HCT116 (cell line): Measurements from ENCODE around the gene COA8. TPM values are rescaled to one million over a fixed set of nuclear protein-coding genes. Genes with fewer than 3 reads are reported as not detected.

Experiments used
- ATAC-seq: fragments of 200-7000 bp; cut with Tn5 transposase; 2 replicates; pipeline ENCODE4 v1.9.1; 2020; ENCODE audit warnings: mild to moderate bottlenecking, moderate library complexity
- BruUV-seq: library from RNA; stranded (reverse); fragments of 400-500 nt; replicated peaks from 2 replicates; lab custom pipeline; 2021; lab: Mats Ljungman, UMichigan
- CTCF ChIA-PET: fragments of 300-600 bp; sonication (Branson Sonifier 250); formaldehyde crosslinking; loops from one replicate; lab custom pipeline; 2021; ENCODE audit warnings: antibody characterized with exemption; lab: Charles Lee
- POLR2A ChIA-PET: fragments of 300-600, 350-600 bp; sonication (Branson Sonifier 250); formaldehyde crosslinking; loops from one replicate; lab custom pipeline; 2021; ENCODE audit warnings: antibody characterized with exemption; lab: Charles Lee
- RAD21 ChIA-PET, 2 experiments: fragments of 300-600 bp; sonication (Branson Sonifier 250); formaldehyde crosslinking; loops; one replicate each; lab custom pipeline; 2023; ENCODE audit warnings: low total read pairs in 2 of 2; ENCODE audit not compliant: uncharacterized antibody in 2 of 2, unreplicated experiment in 2 of 2, low non-redundant PET in 1 of 2; lab: Charles Lee
- DNase-seq: peaks from one replicate; pipeline ENCODE4 v3.0.0-alpha.2; 2010; ENCODE audit warnings: low read depth, low spot score
- H2AFZ ChIP-seq: fragments of 200-600 bp; shearing (Covaris generic), sonication (generic); 2 replicates; pipeline ENCODE4 v1.6.1; 2017; ENCODE audit warnings: low read depth, mixed run types, mixed read lengths, antibody characterized with exemption, low read length; ENCODE audit not compliant: poor library complexity, severe bottlenecking
- H3K27ac ChIP-seq: 2 replicates; pipeline ENCODE4 v1.5.1; 2012; ENCODE audit warnings: low read depth, low read length
- H3K27me3 ChIP-seq: fragments of 200-600 bp; sonication (generic); 2 replicates; pipeline ENCODE4 v1.6.1; 2016; ENCODE audit warnings: mixed run types, low read length, mixed read lengths; ENCODE audit not compliant: insufficient read depth
- H3K36me3 ChIP-seq, 2 experiments: fragments of 200-500 bp in 1 of 2; fragments of 200-600 bp in 1 of 2; sonication (Bioruptor generic) in 1 of 2; sonication (generic) in 1 of 2; 2 replicates each; pipeline versions ENCODE4 v1.5.1 to v1.6.1; 2014 to 2016; ENCODE audit warnings: low read length in 2 of 2, inconsistent platforms in 1 of 2, mixed read lengths in 1 of 2, mixed run types in 1 of 2; ENCODE audit not compliant: insufficient read depth in 2 of 2, control insufficient read depth in 1 of 2
- H3K4me1 ChIP-seq, 2 experiments: fragments of 200-600 bp in 1 of 2; sonication (generic) in 1 of 2; 2 replicates each; pipeline versions ENCODE4 v1.5.1 to v1.6.1; 2012 to 2017; ENCODE audit warnings: low read length in 2 of 2, inconsistent platforms in 1 of 2, mild to moderate bottlenecking in 1 of 2, mixed read lengths in 1 of 2, mixed run types in 1 of 2, moderate library complexity in 1 of 2; ENCODE audit not compliant: insufficient read depth in 2 of 2, control insufficient read depth in 1 of 2
- H3K4me2 ChIP-seq: fragments of 200-600 bp; sonication (generic); 2 replicates; pipeline ENCODE4 v1.6.1; 2017; ENCODE audit warnings: mixed run types, low read length, mixed read lengths
- H3K4me3 ChIP-seq, 2 experiments: fragments of 200-600 bp in 1 of 2; sonication (generic) in 1 of 2; replicated peaks in 1 of 2; 2 replicates each; pipeline ENCODE4 v1.5.1; 2011 to 2016; ENCODE audit warnings: low read length in 2 of 2, control low read depth in 1 of 2, low read depth in 1 of 2, mild to moderate bottlenecking in 1 of 2, mixed read lengths in 1 of 2, mixed run types in 1 of 2
- H3K79me2 ChIP-seq: fragments of 200-600 bp; sonication (generic); 2 replicates; pipeline ENCODE4 v1.6.1; 2017; ENCODE audit warnings: mild to moderate bottlenecking, mixed run types, low read length, moderate library complexity, mixed read lengths; ENCODE audit not compliant: insufficient read depth
- H3K9ac ChIP-seq: fragments of 200-600 bp; sonication (generic); 2 replicates; pipeline ENCODE4 v1.6.1; 2016; ENCODE audit warnings: low read length, mixed read lengths
- H3K9me2 ChIP-seq: fragments of 200-600 bp; sonication (generic), shearing (Covaris generic); 2 replicates; pipeline ENCODE4 v1.6.1; 2017; ENCODE audit warnings: mixed run types, mild to moderate bottlenecking, moderate library complexity; ENCODE audit not compliant: insufficient read depth
- H3K9me3 ChIP-seq, 2 experiments: fragments of 200-500 bp in 1 of 2; fragments of 200-600 bp in 1 of 2; sonication (Bioruptor generic) in 1 of 2; sonication (generic) in 1 of 2; 2 replicates each; pipeline ENCODE4 v1.6.1; 2014 to 2017; ENCODE audit warnings: low read length in 2 of 2, mixed read lengths in 2 of 2, inconsistent platforms in 1 of 2, low read depth in 1 of 2, mild to moderate bottlenecking in 1 of 2, mixed run types in 1 of 2, moderate library complexity in 1 of 2; ENCODE audit not compliant: control insufficient read depth in 1 of 2, insufficient read depth in 1 of 2
- H4K20me1 ChIP-seq: fragments of 200-600 bp; sonication (generic), shearing (Covaris generic); 2 replicates; pipeline ENCODE4 v1.6.1; 2017; ENCODE audit warnings: mixed run types, mild to moderate bottlenecking, moderate library complexity; ENCODE audit not compliant: insufficient read depth
- CBX3 ChIP-seq: IDR thresholded peaks from 2 replicates; pipeline ENCODE4 v1.6.1; 2012; ENCODE audit warnings: low read depth
- CEBPB ChIP-seq: IDR thresholded peaks from 2 replicates; pipeline ENCODE4 v1.6.1; 2012; ENCODE audit warnings: low read depth
- EGR1 ChIP-seq: IDR thresholded peaks from 2 replicates; pipeline ENCODE4 v1.6.1; 2012; ENCODE audit warnings: low read depth
- ELF1 ChIP-seq: IDR thresholded peaks from 2 replicates; pipeline ENCODE4 v1.6.1; 2012; ENCODE audit warnings: low read depth, borderline replicate concordance
- EZH2 ChIP-seq: fragments of 200-600 bp; sonication (generic); IDR thresholded peaks from 2 replicates; pipeline ENCODE4 v1.6.1; 2017; ENCODE audit warnings: antibody characterized with exemption, mixed run types
- RAD21 ChIP-seq: IDR thresholded peaks from 2 replicates; pipeline ENCODE4 v1.6.1; 2012; ENCODE audit warnings: low read depth, mild to moderate bottlenecking
- SIN3A ChIP-seq: IDR thresholded peaks from 2 replicates; pipeline ENCODE4 v1.6.1; 2012; ENCODE audit warnings: low read depth
- SP1 ChIP-seq: IDR thresholded peaks from 2 replicates; pipeline ENCODE4 v1.6.1; 2012; ENCODE audit warnings: low read depth
- ZFX ChIP-seq: fragments of 450-650 bp; IDR thresholded peaks from 2 replicates; pipeline ENCODE4 v1.6.1; 2017
- ZNF274 ChIP-seq: fragments of 200-500 bp; sonication (Bioruptor generic); IDR thresholded peaks from 2 replicates; pipeline ENCODE4 v1.6.1; 2014; ENCODE audit warnings: mild to moderate bottlenecking, low read depth, low read length, inconsistent platforms
- intact Hi-C: fragments of 100-400 bp; cut with micrococcal nuclease; formaldehyde crosslinking; loops from 2 replicates; pipeline ENCODE4 v1.10.0; 2022
- total RNA-seq: library from RNA; stranded (reverse); gene quantifications from one replicate; pipeline ENCODE4 v1.2.1, GENCODE V29; 2021; ENCODE audit not compliant: unreplicated experiment
- TF ChIP-seq, protein P1 (sequence below): IDR thresholded peaks from 2 replicates; pipeline ENCODE4 v1.6.1; 2011; ENCODE audit warnings: mild to moderate bottlenecking, low read length, moderate library complexity; ENCODE audit not compliant: insufficient replicate concordance; ENCODE audit errors: extremely low read depth
- TF ChIP-seq, protein P2 (sequence below): IDR thresholded peaks from 2 replicates; pipeline ENCODE4 v1.6.1; 2012; ENCODE audit warnings: low read depth
- TF ChIP-seq, protein P3 (sequence below): IDR thresholded peaks from 2 replicates; pipeline ENCODE4 v1.6.1; 2012
- TF ChIP-seq, protein P4 (sequence below): IDR thresholded peaks from 2 replicates; pipeline ENCODE4 v1.6.1; 2012

COA8 gene
- total RNA-seq, 1 experiment from 2014 or later = 29.4 TPM

DNA sequence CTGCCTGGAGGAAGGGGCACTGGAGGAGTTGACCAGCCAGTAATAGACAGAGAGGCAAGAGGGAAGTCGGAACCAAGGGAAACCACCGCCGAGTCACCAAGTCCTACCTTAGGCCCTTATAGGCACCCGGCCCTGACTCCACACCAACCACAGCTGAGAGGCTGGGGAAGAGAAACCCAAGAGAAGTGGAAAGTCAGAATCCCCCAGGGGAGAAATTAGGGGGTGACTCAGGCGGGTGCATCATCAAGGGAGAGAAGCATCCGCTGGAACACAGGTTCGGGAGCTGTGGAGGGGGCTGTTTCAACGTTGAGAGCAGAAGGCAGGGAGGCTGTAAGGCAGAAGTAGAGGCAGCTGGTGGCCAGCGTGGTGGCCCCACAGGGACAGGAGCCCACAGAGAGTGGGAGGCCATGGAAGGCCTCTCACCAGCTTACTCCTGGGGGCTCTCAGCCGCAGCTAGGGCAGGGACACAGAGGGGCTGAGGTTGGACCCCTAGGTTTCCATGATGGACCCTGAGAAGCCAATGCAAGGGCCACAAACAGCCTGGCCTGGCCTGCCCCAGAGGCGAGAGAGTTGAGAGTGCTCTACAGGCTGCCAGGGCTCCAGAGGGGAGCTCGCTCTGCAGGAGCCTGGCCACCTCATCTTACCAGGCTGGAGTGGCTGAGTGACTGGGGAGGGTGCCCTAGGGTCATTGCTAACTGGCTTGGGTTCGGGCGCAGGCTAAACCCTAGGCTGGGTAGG, 35.2 kb upstream of the COA8 start:
- intact Hi-C loops = no loop called here
- H3K9me2 ChIP-seq = no peaks in the 10 kb centered on the region
- TF ChIP-seq RAD21 (no peak), SIN3A (no peak), ELF1 (no peak), CBX3 (no peak), ZFX (no peak), CEBPB (no peak), EZH2 (no peak), EGR1 (no peak), ZNF274 (no peak), SP1 (no peak)
- TF ChIP-seq, protein P1, sequence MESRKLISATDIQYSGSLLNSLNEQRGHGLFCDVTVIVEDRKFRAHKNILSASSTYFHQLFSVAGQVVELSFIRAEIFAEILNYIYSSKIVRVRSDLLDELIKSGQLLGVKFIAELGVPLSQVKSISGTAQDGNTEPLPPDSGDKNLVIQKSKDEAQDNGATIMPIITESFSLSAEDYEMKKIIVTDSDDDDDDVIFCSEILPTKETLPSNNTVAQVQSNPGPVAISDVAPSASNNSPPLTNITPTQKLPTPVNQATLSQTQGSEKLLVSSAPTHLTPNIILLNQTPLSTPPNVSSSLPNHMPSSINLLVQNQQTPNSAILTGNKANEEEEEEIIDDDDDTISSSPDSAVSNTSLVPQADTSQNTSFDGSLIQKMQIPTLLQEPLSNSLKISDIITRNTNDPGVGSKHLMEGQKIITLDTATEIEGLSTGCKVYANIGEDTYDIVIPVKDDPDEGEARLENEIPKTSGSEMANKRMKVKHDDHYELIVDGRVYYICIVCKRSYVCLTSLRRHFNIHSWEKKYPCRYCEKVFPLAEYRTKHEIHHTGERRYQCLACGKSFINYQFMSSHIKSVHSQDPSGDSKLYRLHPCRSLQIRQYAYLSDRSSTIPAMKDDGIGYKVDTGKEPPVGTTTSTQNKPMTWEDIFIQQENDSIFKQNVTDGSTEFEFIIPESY = no peak
- TF ChIP-seq, protein P2, sequence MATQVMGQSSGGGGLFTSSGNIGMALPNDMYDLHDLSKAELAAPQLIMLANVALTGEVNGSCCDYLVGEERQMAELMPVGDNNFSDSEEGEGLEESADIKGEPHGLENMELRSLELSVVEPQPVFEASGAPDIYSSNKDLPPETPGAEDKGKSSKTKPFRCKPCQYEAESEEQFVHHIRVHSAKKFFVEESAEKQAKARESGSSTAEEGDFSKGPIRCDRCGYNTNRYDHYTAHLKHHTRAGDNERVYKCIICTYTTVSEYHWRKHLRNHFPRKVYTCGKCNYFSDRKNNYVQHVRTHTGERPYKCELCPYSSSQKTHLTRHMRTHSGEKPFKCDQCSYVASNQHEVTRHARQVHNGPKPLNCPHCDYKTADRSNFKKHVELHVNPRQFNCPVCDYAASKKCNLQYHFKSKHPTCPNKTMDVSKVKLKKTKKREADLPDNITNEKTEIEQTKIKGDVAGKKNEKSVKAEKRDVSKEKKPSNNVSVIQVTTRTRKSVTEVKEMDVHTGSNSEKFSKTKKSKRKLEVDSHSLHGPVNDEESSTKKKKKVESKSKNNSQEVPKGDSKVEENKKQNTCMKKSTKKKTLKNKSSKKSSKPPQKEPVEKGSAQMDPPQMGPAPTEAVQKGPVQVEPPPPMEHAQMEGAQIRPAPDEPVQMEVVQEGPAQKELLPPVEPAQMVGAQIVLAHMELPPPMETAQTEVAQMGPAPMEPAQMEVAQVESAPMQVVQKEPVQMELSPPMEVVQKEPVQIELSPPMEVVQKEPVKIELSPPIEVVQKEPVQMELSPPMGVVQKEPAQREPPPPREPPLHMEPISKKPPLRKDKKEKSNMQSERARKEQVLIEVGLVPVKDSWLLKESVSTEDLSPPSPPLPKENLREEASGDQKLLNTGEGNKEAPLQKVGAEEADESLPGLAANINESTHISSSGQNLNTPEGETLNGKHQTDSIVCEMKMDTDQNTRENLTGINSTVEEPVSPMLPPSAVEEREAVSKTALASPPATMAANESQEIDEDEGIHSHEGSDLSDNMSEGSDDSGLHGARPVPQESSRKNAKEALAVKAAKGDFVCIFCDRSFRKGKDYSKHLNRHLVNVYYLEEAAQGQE = no peak
- TF ChIP-seq, protein P3, sequence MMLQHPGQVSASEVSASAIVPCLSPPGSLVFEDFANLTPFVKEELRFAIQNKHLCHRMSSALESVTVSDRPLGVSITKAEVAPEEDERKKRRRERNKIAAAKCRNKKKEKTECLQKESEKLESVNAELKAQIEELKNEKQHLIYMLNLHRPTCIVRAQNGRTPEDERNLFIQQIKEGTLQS = no peak
- TF ChIP-seq, protein P4, sequence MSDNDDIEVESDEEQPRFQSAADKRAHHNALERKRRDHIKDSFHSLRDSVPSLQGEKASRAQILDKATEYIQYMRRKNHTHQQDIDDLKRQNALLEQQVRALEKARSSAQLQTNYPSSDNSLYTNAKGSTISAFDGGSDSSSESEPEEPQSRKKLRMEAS = no peak
- peak overlapping the region; percentile 96 for H3K4me2 ChIP-seq
- H3K4me1 ChIP-seq = peaks cover 15 to 40% of the 10 kb centered on the region in 2 experiments; a peak in 3 of 4 replicates
- peak overlapping the region; percentile 55; the same call in 1 of the 2 replicates for H3K27ac ChIP-seq
- DNase-seq (no peak), ATAC-seq (no peak)
- no peaks in the 10 kb centered on the region for H3K9me3 ChIP-seq
- ChIA-PET RAD21 (no interaction called here), CTCF (interaction anchor here (2.9 kb wide), 1 partner anchor 8 kb away, joined by 16 read pairs; no protein-coding TSS in a partner anchor), POLR2A (interaction anchor here (0.6 to 1.4 kb wide), 2 partner anchors 26 to 243 kb away, joined by 3 to 5 read pairs; no protein-coding TSS in a partner anchor)
- no peaks in the 10 kb centered on the region for H4K20me1 ChIP-seq
- no peak overlapping the region for H2AFZ ChIP-seq
- peaks cover 30% of the 10 kb centered on the region for H3K79me2 ChIP-seq
- no peaks in the 10 kb centered on the region for H3K27me3 ChIP-seq
- BruUV-seq = no TSS peak
- H3K4me3 ChIP-seq = peak overlapping the region in 1 of 2 experiments; percentile 97; a peak in 2 of 4 replicates
- peaks cover 0 to 14% of the 10 kb centered on the region in 2 experiments; a peak in 1 of 4 replicates for H3K36me3 ChIP-seq
- peak overlapping the region; percentile 96; the same call in 1 of the 2 replicates for H3K9ac ChIP-seq
